RWPE2 (cell line): Measurements from ENCODE around the gene KCNAB3.

Experiments used
- ATAC-seq: fragments of 200-7000 bp; cut with Tn5 transposase; 3 replicates; pipeline ENCODE4 v1.9.1; 2021; ENCODE audit warnings: low read depth
- DNase-seq: peaks from one replicate; pipeline ENCODE4 v3.0.0-alpha.2; 2020; ENCODE audit warnings: low spot score
- H3K27ac ChIP-seq: fragments of 450-650 bp; 2 replicates; pipeline ENCODE4 v1.5.1; 2017; ENCODE audit warnings: mild to moderate bottlenecking; ENCODE audit not compliant: poor library complexity, severe bottlenecking
- H3K27me3 ChIP-seq: fragments of 250-450 bp; sonication (Bioruptor Pico); 2 replicates; pipeline ENCODE4 v1.5.1; 2021; ENCODE audit warnings: mild to moderate bottlenecking, moderate library complexity; ENCODE audit not compliant: insufficient read depth, poor library complexity, severe bottlenecking
- H3K36me3 ChIP-seq: fragments of 250-450 bp; sonication (Bioruptor Pico); 2 replicates; pipeline ENCODE4 v1.5.1; 2020; ENCODE audit warnings: low read depth, mild to moderate bottlenecking, moderate library complexity
- H3K4me1 ChIP-seq: fragments of 250-450 bp; sonication (Bioruptor Pico); 2 replicates; pipeline ENCODE4 v1.5.1; 2021; ENCODE audit warnings: mild to moderate bottlenecking, moderate library complexity; ENCODE audit not compliant: insufficient read depth, poor library complexity, severe bottlenecking
- H3K4me3 ChIP-seq: fragments of 250-450 bp; sonication (Bioruptor Pico); 2 replicates; pipeline ENCODE4 v1.5.1; 2021; ENCODE audit warnings: mild to moderate bottlenecking, moderate library complexity; ENCODE audit not compliant: severe bottlenecking
- H3K9me3 ChIP-seq: fragments of 250-450 bp; sonication (Bioruptor Pico); 2 replicates; pipeline ENCODE4 v1.5.1; 2021; ENCODE audit warnings: mild to moderate bottlenecking, moderate library complexity; ENCODE audit not compliant: severe bottlenecking
- CTCF ChIP-seq: fragments of 450-650 bp; IDR thresholded peaks from one replicate; pipeline ENCODE4 v1.5.1; 2017; ENCODE audit warnings: mild to moderate bottlenecking, moderate library complexity; ENCODE audit not compliant: poor library complexity, severe bottlenecking

KCNAB3 gene

GRCh38 chr17:7943291-7943690 is 13.6 kb upstream of the KCNAB3 start:
- ATAC-seq (no peak), DNase-seq (no peak)
- H3K36me3 ChIP-seq = peaks cover 84% of the 10 kb centered on the region
- H3K9me3 ChIP-seq = no peaks in the 10 kb centered on the region
- H3K27me3 ChIP-seq = no peaks in the 10 kb centered on the region
- no peak overlapping the region for H3K27ac ChIP-seq
- no peaks in the 10 kb centered on the region for H3K4me1 ChIP-seq
- no peak for TF ChIP-seq CTCF
- H3K4me3 ChIP-seq = no peak overlapping the region

GRCh38 chr17:7940743-7941142 is 11.1 kb upstream of the KCNAB3 start:
- Histone ChIP-seq H3K4me1 (no peaks in the 10 kb centered on the region), H3K36me3 (peaks cover 85% of the 10 kb centered on the region), H3K27ac (no peak overlapping the region), H3K9me3 (no peaks in the 10 kb centered on the region), H3K27me3 (no peaks in the 10 kb centered on the region), H3K4me3 (no peak overlapping the region)
- ATAC-seq (no peak), DNase-seq (no peak)
- TF ChIP-seq CTCF = no peak

- H3K36me3 ChIP-seq = peaks cover 85% of the 10 kb centered on the region
- no peaks in the 10 kb centered on the region for H3K27me3 ChIP-seq
- DNase-seq (no peak), ATAC-seq (no peak)
- H3K4me1 ChIP-seq = no peaks in the 10 kb centered on the region
- H3K4me3 ChIP-seq = no peak overlapping the region
- no peak for TF ChIP-seq CTCF
- no peaks in the 10 kb centered on the region for H3K9me3 ChIP-seq
- no peak overlapping the region for H3K27ac ChIP-seq
Measured at GRCh38 chr17:7940034-7940433, 10.4 kb upstream of the KCNAB3 start.

- Histone ChIP-seq H3K27ac (no peak overlapping the region), H3K27me3 (no peaks in the 10 kb centered on the region), H3K36me3 (peaks cover 68% of the 10 kb centered on the region), H3K9me3 (no peaks in the 10 kb centered on the region), H3K4me1 (peaks cover 9% of the 10 kb centered on the region), H3K4me3 (no peak overlapping the region)
- DNase-seq (no peak), ATAC-seq (no peak)
- TF ChIP-seq CTCF = no peak
Measured at GRCh38 chr17:7935859-7936258, 6.2 kb upstream of the KCNAB3 start.

- ATAC-seq (peak; percentile 5; the same call in 1 of the 3 replicates), DNase-seq (no peak)
- Histone ChIP-seq H3K4me3 (peak overlapping the region; percentile 78), H3K4me1 (peaks cover 9% of the 10 kb centered on the region), H3K36me3 (peaks cover 39% of the 10 kb centered on the region), H3K9me3 (no peaks in the 10 kb centered on the region), H3K27ac (peak overlapping the region; percentile 40), H3K27me3 (no peaks in the 10 kb centered on the region)
- TF ChIP-seq CTCF = no peak
Measured at GRCh38 chr17:7932949-7933348, 3.3 kb upstream of the KCNAB3 start.
